Keratinocyte (primary cell): ENCODE measurements around the gene EPHB4. TPM values are rescaled to one million over a fixed set of nuclear protein-coding genes. Genes with fewer than 3 reads are reported as not detected.
"Not testable (repeated sequence)": the region's sequence is repeated elsewhere in the genome, so short reads cannot be mapped to it uniquely, and the experiment has no call there.

Experiments
- DNase-seq: peaks from one replicate; pipeline ENCODE4 v3.0.0-alpha.2; 2011; ENCODE audit warnings: low read depth, missing footprints, low spot score
- FAIRE-seq: peaks from 2 replicates; lab custom pipeline; 2011; peaks lifted over from hg19 to GRCh38; lab: Jason Lieb, UNC
- H2AFZ ChIP-seq: 2 replicates; pipeline ENCODE4 v1.6.0; 2012; ENCODE audit warnings: low read length, control low read depth, inconsistent platforms; ENCODE audit not compliant: control insufficient read depth
- H3K27ac ChIP-seq: 2 replicates; pipeline ENCODE4 v1.5.1; 2011; ENCODE audit warnings: low read length; ENCODE audit not compliant: control insufficient read depth, insufficient read depth
- H3K27me3 ChIP-seq: 3 replicates; pipeline ENCODE4 v1.6.0; 2011; ENCODE audit warnings: low read length; ENCODE audit not compliant: control insufficient read depth, insufficient read depth; ENCODE audit errors: extremely low read depth
- H3K36me3 ChIP-seq, 2 experiments: 2 replicates in 1 of 2; 3 replicates in 1 of 2; pipeline ENCODE4 v1.5.1; 2011; ENCODE audit warnings: low read length in 2 of 2, mild to moderate bottlenecking in 1 of 2; ENCODE audit not compliant: control insufficient read depth in 2 of 2, insufficient read depth in 2 of 2; ENCODE audit errors: extremely low read depth in 1 of 2
- H3K4me1 ChIP-seq: 3 replicates; pipeline ENCODE4 v1.5.1; 2011; ENCODE audit warnings: low read length; ENCODE audit not compliant: control insufficient read depth, insufficient read depth; ENCODE audit errors: extremely low read depth
- H3K4me2 ChIP-seq: 3 replicates; pipeline ENCODE4 v1.6.0; 2011; ENCODE audit warnings: low read depth, low read length; ENCODE audit not compliant: control insufficient read depth, insufficient read depth; ENCODE audit errors: extremely low read depth
- H3K4me3 ChIP-seq, 3 experiments: fragments of 200-600 bp in 1 of 3; sonication (generic) in 1 of 3; 2 replicates in 2 of 3; 3 replicates in 1 of 3; pipeline ENCODE4 v1.5.1; 2011 to 2016; ENCODE audit warnings: low read length in 3 of 3, mild to moderate bottlenecking in 3 of 3, control low read depth in 2 of 3, inconsistent platforms in 1 of 3, low read depth in 1 of 3, mixed read lengths in 1 of 3, mixed run types in 1 of 3, moderate library complexity in 1 of 3; ENCODE audit not compliant: control insufficient read depth in 2 of 3, insufficient read depth in 2 of 3; ENCODE audit errors: extremely low read depth in 1 of 3
- H3K79me2 ChIP-seq: 2 replicates; pipeline ENCODE4 v1.6.0; 2012; ENCODE audit warnings: low read length; ENCODE audit not compliant: control insufficient read depth, insufficient read depth
- H3K9ac ChIP-seq: 3 replicates; pipeline ENCODE4 v1.6.0; 2011; ENCODE audit warnings: low read length; ENCODE audit not compliant: control insufficient read depth, insufficient read depth; ENCODE audit errors: extremely low read depth
- H3K9me1 ChIP-seq: 3 replicates; pipeline ENCODE4 v1.6.0; 2011; ENCODE audit warnings: low read length; ENCODE audit not compliant: control insufficient read depth, insufficient read depth; ENCODE audit errors: extremely low read depth
- H3K9me3 ChIP-seq: 2 replicates; pipeline ENCODE4 v1.5.1; 2012; ENCODE audit warnings: low read depth, low read length; ENCODE audit not compliant: control insufficient read depth
- H4K20me1 ChIP-seq: 3 replicates; pipeline ENCODE4 v1.6.0; 2011; ENCODE audit warnings: low read length; ENCODE audit not compliant: control insufficient read depth, insufficient read depth; ENCODE audit errors: extremely low read depth
- EZH2 ChIP-seq: IDR thresholded peaks from one replicate; pipeline ENCODE4 v1.6.1; 2012; ENCODE audit warnings: inconsistent platforms, mild to moderate bottlenecking, low read length, moderate library complexity
- dilution Hi-C: fragments of 300-500 bp; cut with MboI; formaldehyde crosslinking; loops from one replicate; pipeline ENCODE4 v1.7.0; 2020; ENCODE audit warnings: low sequenced_read_pairs; ENCODE audit not compliant: extremely low pct_ligation_motif_present
- polyA plus RNA-seq, 5 experiments: library from polyadenylated mRNA; depleted of rRNA in 3 of 5; stranded (reverse) in 3 of 5; stranded (forward) in 1 of 5; unstranded in 1 of 5; fragments of >200 nt; gene quantifications; 1 replicate in 1 of 5; 2 replicates in 3 of 5; 3 replicates in 1 of 5; pipeline versions ENCODE4 v1.2.1 to v1.2.3, GENCODE V29; 2011 to 2012; ENCODE audit warnings: missing spikeins in 2 of 5, low read depth in 1 of 5, low replicate concordance in 1 of 5
- TF ChIP-seq, protein P1 (sequence below), 3 experiments: IDR thresholded peaks in 1 of 3; conservative IDR thresholded peaks in 1 of 3; optimal IDR thresholded peaks in 1 of 3; 2 replicates in 2 of 3; 3 replicates in 1 of 3; pipeline versions ENCODE3 to v1.5.1; 2011; ENCODE audit warnings: low read length in 3 of 3, mild to moderate bottlenecking in 3 of 3, moderate library complexity in 2 of 3, control low read depth in 1 of 3, inconsistent platforms in 1 of 3; ENCODE audit not compliant: insufficient read depth in 2 of 3; ENCODE audit errors: extremely low read depth in 1 of 3

The EPHB4 gene
- polyA plus RNA-seq, 1 donor (not counting 4 experiments of a cell fraction or from before 2014, with no cell fraction given) = 61.4 TPM

DNA sequence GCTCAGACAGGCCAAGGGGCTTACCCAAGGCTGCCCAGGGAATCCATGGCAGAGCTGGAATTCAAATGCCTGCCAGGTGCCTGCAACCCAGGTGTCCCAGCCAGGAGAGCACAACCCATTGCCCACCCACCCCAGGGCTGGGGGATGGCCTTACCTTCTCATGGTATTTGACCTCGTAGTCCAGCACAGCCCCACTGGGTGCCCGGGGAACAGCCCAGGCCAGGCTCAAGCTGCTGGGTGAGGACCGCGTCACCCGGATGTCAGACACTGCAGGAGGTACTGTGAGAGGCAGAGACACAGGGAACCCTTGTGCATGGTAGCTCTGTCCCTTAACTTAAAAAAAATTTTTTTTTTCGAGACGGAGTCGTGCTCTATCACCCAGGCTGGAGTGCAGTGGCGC, 9.0 kb downstream of the EPHB4 start:
- Histone ChIP-seq H3K79me2 (peaks cover 20% of the 10 kb centered on the region), H3K4me2 (no peak overlapping the region), H3K4me1 (no peaks in the 10 kb centered on the region), H3K27ac (no peak overlapping the region), H3K36me3 (peaks cover 50 to 55% of the 10 kb centered on the region in 2 experiments), H3K9ac (no peak overlapping the region), H4K20me1 (no peaks in the 10 kb centered on the region), H3K4me3 (no peak overlapping the region), H3K9me1 (no peaks in the 10 kb centered on the region), H3K27me3 (no peaks in the 10 kb centered on the region), H3K9me3 (no peaks in the 10 kb centered on the region), H2AFZ (no peak overlapping the region)
- dilution Hi-C loops = no loop called here
- no peak for DNase-seq
- no peak for FAIRE-seq
- TF ChIP-seq EZH2 = no peak
- TF ChIP-seq, protein P1, sequence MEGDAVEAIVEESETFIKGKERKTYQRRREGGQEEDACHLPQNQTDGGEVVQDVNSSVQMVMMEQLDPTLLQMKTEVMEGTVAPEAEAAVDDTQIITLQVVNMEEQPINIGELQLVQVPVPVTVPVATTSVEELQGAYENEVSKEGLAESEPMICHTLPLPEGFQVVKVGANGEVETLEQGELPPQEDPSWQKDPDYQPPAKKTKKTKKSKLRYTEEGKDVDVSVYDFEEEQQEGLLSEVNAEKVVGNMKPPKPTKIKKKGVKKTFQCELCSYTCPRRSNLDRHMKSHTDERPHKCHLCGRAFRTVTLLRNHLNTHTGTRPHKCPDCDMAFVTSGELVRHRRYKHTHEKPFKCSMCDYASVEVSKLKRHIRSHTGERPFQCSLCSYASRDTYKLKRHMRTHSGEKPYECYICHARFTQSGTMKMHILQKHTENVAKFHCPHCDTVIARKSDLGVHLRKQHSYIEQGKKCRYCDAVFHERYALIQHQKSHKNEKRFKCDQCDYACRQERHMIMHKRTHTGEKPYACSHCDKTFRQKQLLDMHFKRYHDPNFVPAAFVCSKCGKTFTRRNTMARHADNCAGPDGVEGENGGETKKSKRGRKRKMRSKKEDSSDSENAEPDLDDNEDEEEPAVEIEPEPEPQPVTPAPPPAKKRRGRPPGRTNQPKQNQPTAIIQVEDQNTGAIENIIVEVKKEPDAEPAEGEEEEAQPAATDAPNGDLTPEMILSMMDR (optimal IDR thresholded peaks at IDR 0.05 in 1 of 3, IDR thresholded peaks at IDR 0.05 in 1 of 3, conservative IDR thresholded peaks at IDR 0.05 in 1 of 3; ENCODE audit: extremely low read depth in 1 of 3, insufficient read depth in 2 of 3, low read length in 3 of 3) = no peak

DNA sequence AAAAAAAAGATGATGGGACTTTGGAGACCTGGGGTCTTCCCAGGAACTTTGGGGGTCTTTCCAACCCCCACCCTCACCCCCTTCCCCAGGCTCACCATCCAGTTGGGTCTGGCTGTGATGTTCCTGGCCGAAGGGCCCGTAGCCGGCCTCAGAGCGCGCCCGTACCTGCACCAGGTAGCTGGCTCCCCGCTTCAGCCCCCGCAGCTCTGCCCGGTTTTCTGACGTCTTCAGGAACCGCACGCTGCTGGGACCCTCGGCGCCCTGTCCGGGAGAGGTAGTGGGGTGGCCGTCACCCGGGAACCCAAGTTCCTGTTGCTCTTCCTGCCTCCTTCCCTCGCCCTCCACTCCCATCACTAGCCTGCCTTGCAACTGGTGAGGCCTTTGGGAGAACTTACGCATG, 10.2 kb downstream of the EPHB4 start:
- peaks cover 9% of the 10 kb centered on the region for H3K79me2 ChIP-seq
- no peak overlapping the region for H3K27ac ChIP-seq
- peaks cover 54 to 57% of the 10 kb centered on the region in 2 experiments for H3K36me3 ChIP-seq
- no peak overlapping the region for H3K4me3 ChIP-seq
- dilution Hi-C loops = no loop called here
- no peak overlapping the region for H2AFZ ChIP-seq
- no peak overlapping the region for H3K4me2 ChIP-seq
- H3K9me1 ChIP-seq = no peaks in the 10 kb centered on the region
- no peaks in the 10 kb centered on the region for H3K9me3 ChIP-seq
- FAIRE-seq (no peak), DNase-seq (no peak)
- H3K4me1 ChIP-seq = no peaks in the 10 kb centered on the region
- no peak for TF ChIP-seq EZH2
- TF ChIP-seq, protein P1 (optimal IDR thresholded peaks at IDR 0.05 in 1 of 3, IDR thresholded peaks at IDR 0.05 in 1 of 3, conservative IDR thresholded peaks at IDR 0.05 in 1 of 3; ENCODE audit: extremely low read depth in 1 of 3, insufficient read depth in 2 of 3, low read length in 3 of 3) = no peak
- H3K9ac ChIP-seq = no peak overlapping the region
- H4K20me1 ChIP-seq = no peaks in the 10 kb centered on the region
- no peaks in the 10 kb centered on the region for H3K27me3 ChIP-seq

DNA sequence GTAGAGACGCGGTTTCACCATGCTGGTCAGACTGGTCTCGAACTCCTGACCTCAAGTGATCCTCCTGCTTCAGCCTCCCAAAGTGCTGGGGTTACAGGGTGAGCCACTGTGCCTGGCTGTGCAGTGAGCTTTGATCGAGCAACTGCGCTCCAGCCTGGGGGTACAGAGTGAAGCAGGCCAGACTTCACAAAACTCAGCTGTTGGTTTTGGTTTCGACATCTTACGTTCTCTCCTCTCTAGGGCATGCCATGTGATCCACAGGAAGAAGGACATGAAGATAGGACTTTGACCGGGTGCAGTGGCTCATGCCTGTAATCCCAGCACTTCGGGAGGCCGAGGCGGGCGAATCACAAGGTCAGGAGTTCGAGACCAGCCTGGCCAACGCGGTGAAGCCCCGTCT, 10.8 kb downstream of the EPHB4 start:
- H3K4me2 ChIP-seq, H3K27ac ChIP-seq, FAIRE-seq, H3K9ac ChIP-seq, DNase-seq, H3K9me1 ChIP-seq, H3K9me3 ChIP-seq, H3K27me3 ChIP-seq, H2AFZ ChIP-seq, H4K20me1 ChIP-seq, dilution Hi-C loops, H3K4me3 ChIP-seq, H3K79me2 ChIP-seq, H3K4me1 ChIP-seq: not testable (repeated sequence)
- peaks cover 53 to 54% of the 10 kb centered on the region in 2 experiments for H3K36me3 ChIP-seq
